ENCODE results near the gene SCNN1B.
A peak's percentile ranks its signal among the peaks of the same experiment; 100 is the strongest.
"Not testable (repeated sequence)": the region's sequence is repeated elsewhere in the genome, so short reads cannot be mapped to it uniquely, and the experiment has no call there.

The SCNN1B gene

GRCh38 chr16:23362460-23363317 lies 60.6 kb downstream of the SCNN1B start:
- TF ChIP-seq POLR2A (IDR thresholded peaks at IDR 0.05; ENCODE audit: low read depth, low read length) = no peak
- TF ChIP-seq POLR2AphosphoS5 (IDR thresholded peaks at IDR 0.05; ENCODE audit: low read depth, low read length) = no peak
- TF ChIP-seq TAF1 (IDR thresholded peaks at IDR 0.05; ENCODE audit: borderline replicate concordance, low read depth, low read length) = no peak
- DNase-seq (ENCODE audit: insufficient read length) (no peak), FAIRE-seq (no peak)

DNA sequence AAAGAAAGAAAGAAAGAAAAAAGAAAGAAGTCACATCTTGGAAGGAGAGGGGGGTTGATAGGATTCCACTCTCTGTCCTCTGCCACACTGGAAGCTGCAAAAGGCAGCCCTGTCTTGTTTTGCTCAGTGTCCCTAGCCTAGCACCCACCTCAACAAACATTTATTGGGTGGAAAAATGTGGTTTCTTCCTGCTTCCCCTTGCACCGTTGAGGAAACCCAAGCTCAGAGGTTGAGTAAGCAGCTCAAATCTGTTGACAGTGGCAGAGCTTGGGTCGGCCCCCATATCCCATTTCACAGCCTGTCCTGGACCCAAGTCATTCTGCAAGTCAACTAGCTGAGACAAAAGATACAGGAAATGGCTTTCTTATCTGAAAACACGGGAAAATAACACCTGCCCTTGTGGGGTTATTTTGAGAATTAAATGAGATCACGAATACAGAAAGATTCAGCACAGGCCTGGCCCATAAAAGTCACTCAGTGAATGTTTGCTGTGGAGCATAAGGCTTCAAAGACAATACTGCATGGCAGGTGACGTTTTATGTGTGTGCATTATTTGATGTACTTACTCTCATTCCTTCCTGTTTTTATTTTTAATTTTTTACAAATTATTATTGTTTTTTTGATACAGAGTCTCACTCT lies 63.6 kb downstream of the SCNN1B start:
- FAIRE-seq (peak; percentile 85), DNase-seq (ENCODE audit: insufficient read length) (no peak)
- TF ChIP-seq TAF1 (IDR thresholded peaks at IDR 0.05; ENCODE audit: borderline replicate concordance, low read depth, low read length) (no peak), POLR2A (IDR thresholded peaks at IDR 0.05; ENCODE audit: low read depth, low read length) (no peak), POLR2AphosphoS5 (IDR thresholded peaks at IDR 0.05; ENCODE audit: low read depth, low read length) (no peak)

DNA sequence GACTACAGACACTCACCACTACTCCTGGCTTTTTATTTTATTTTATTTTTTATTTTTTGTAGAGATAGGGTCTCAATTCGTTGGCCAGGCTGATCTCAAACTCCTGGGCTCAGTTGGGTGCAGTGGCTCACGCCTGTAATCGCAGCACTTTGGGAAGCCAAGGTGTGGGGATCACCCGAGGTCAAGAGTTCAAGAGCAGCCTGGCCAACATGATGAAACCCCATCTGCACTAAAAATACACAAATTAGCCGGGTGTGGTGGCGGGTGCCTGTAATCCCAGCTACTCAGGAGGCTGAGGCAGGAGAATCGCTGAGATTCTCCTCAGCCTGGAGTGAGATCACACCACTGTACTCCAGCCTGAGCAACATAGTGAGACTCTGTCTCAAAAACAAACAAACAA lies 64.2 kb downstream of the SCNN1B start:
- not testable (repeated sequence) for DNase-seq (ENCODE audit: insufficient read length); FAIRE-seq

DNA sequence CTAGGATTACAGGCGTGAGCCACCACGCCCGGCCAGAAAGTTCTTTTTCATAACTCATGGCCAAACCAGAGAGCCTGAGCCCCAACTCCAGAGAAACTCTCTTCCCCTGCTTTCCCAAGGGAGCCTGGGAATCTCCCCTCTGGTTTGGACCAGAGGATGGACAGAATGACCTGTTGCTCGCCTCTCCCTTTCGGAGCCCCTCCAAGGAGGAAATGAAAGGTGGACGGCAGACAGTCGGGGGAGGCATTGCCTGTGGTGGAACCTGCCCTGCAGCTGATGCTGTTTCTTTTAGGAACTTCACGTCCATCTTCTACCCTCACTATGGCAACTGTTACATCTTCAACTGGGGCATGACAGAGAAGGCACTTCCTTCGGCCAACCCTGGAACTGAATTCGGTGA lies 65.5 kb downstream of the SCNN1B start:
- DNase-seq (ENCODE audit: insufficient read length) = no peak
- TF ChIP-seq TAF1 (IDR thresholded peaks at IDR 0.05; ENCODE audit: borderline replicate concordance, low read depth, low read length) (no peak), POLR2A (IDR thresholded peaks at IDR 0.05; ENCODE audit: low read depth, low read length) (no peak), POLR2AphosphoS5 (IDR thresholded peaks at IDR 0.05; ENCODE audit: low read depth, low read length) (no peak)
- FAIRE-seq = no peak

DNA sequence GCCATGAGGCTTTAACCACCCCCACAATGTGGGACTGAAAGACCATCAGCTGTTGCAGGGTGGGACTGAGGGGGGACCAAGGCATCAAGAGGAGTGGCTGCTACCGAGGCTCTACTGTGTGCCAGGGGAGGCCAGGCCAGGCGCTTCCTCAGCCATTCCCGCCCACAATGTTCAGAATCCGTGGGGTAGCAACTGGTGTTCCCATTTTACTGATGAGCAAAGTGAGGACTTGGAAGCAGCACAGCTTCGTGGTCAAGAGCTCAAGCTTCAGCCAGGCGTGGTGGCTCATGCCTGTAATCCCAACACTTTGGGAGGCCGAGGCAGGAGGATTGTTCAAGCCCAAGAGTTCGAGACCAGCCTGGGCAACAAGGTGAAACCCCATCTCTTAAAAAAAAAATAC lies 65.9 kb downstream of the SCNN1B start:
- no peak for FAIRE-seq

GRCh38 chr16:23368469-23368868 lies 66.4 kb downstream of the SCNN1B start:
- TF ChIP-seq TAF1 (IDR thresholded peaks at IDR 0.05; ENCODE audit: borderline replicate concordance, low read depth, low read length) (no peak), POLR2A (IDR thresholded peaks at IDR 0.05; ENCODE audit: low read depth, low read length) (no peak), POLR2AphosphoS5 (IDR thresholded peaks at IDR 0.05; ENCODE audit: low read depth, low read length) (no peak)
- FAIRE-seq = no peak

More for the DNA sequence above, 65.9 kb downstream of the SCNN1B start:
- TF ChIP-seq TAF1 (IDR thresholded peaks at IDR 0.05; ENCODE audit: borderline replicate concordance, low read depth, low read length) = no peak
- no peak for TF ChIP-seq POLR2AphosphoS5 (IDR thresholded peaks at IDR 0.05; ENCODE audit: low read depth, low read length)
- no peak for TF ChIP-seq POLR2A (IDR thresholded peaks at IDR 0.05; ENCODE audit: low read depth, low read length)
- DNase-seq (ENCODE audit: insufficient read length) = no peak

GRCh38 chr16:23369416-23369815 lies 67.3 kb downstream of the SCNN1B start:
- FAIRE-seq (no peak), DNase-seq (ENCODE audit: insufficient read length) (no peak)
- TF ChIP-seq TAF1 (IDR thresholded peaks at IDR 0.05; ENCODE audit: borderline replicate concordance, low read depth, low read length) (no peak), POLR2A (IDR thresholded peaks at IDR 0.05; ENCODE audit: low read depth, low read length) (no peak), POLR2AphosphoS5 (IDR thresholded peaks at IDR 0.05; ENCODE audit: low read depth, low read length) (no peak)

More at GRCh38 chr16:23368469-23368868, 66.4 kb downstream of the SCNN1B start:
- DNase-seq (ENCODE audit: insufficient read length) = no peak

DNA sequence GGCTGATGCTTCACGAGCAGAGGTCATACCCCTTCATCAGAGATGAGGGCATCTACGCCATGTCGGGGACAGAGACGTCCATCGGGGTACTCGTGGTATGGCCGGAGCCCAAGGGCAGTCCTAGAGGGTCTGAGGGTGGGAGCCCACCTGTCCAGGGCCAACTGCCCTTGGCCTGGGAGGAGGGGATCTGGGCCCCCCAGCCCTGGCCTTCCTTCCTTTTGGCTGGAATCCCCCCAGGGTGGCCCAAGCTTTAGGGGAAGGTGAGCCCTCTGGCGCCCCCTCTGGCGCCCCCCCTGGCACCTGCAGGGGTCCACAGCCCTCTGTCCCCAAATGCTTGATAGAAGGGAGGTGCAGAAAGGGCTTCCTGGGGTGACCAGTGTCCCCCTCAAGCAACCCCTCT lies 69.3 kb downstream of the SCNN1B start:
- FAIRE-seq (no peak), DNase-seq (ENCODE audit: insufficient read length) (no peak)
- TF ChIP-seq POLR2AphosphoS5 (IDR thresholded peaks at IDR 0.05; ENCODE audit: low read depth, low read length) (no peak), POLR2A (IDR thresholded peaks at IDR 0.05; ENCODE audit: low read depth, low read length) (no peak), TAF1 (IDR thresholded peaks at IDR 0.05; ENCODE audit: borderline replicate concordance, low read depth, low read length) (no peak)

DNA sequence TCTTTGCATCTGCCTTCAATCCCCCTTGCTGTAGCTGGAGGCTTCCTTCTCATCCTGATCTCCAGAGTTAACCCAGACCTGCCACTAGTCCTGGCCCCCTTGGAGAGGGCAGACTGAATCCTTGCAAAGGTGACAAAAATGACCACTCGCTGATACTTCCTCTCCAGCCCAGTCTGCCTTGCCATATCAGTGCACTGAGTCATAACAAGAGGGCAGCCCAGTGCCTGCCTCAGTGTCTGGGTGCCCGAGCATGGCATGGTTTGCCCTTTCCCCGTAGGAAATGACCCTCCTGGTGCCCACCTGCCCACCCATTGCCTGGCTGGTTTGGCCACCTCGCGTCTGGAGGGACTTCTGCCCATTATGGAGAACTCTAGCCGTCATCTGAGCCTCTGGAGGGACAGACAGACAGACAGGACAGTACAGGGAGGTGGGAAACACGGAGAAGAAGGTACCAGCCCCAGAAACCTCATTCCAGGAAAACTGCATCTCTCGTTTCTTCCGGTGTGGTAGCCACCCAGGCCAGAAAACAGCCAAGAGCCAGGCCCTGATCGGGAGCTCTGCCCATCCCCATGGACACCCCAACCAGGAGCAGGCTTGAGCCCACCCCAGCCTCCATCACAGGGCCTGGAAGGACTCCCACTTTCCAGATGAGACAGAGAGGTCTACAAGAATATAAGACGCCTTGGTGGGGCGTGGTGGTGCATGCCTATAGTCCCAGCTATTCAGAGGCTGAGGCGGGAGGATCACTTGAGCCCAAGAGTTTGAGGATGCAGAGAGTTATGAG lies 71.5 kb downstream of the SCNN1B start:
- FAIRE-seq = no peak
- TF ChIP-seq POLR2A (IDR thresholded peaks at IDR 0.05; ENCODE audit: low read depth, low read length) (no peak), TAF1 (IDR thresholded peaks at IDR 0.05; ENCODE audit: borderline replicate concordance, low read depth, low read length) (no peak), POLR2AphosphoS5 (IDR thresholded peaks at IDR 0.05; ENCODE audit: low read depth, low read length) (no peak)
- DNase-seq (ENCODE audit: insufficient read length) = no peak

DNA sequence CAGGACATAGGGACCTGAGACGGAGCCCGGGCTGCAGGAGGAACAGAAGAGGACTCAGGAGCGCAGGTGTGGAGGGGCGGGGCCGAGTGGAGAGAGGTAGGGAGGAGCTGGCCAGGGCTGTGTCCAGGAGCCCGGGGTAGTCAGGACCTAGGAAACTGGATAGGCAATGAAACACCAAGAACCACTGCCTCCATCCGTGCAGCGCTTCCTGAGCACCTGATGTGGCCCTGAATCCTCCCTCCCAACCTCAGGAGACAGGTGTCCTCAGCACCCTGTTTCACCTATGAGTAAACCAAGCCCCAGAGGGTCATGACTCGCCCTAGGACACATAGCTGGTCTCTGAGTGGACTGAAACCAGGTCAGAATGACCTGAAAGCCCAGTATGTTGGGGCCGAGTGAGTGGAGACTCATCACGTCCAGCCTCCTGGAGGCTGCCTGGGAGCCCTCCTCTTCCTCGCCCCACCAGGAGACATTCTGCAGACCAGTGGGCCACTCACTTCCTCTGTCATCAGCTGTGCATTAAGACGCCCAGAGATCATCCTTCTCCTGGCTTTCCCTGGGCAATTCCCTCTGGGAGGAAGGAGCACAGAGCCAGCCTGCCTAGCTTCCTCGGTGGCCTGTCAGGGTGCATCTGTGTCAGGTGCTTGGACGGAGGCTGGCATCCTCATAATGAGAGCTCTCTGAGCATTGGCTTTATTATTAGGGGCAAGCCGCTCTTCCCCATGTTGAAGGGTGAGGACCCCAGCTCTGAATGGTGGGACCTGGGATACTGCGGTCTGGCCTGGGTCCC lies 72.8 kb downstream of the SCNN1B start:
- DNase-seq (ENCODE audit: insufficient read length) = no peak
- FAIRE-seq = no peak
- no peak for TF ChIP-seq TAF1 (IDR thresholded peaks at IDR 0.05; ENCODE audit: borderline replicate concordance, low read depth, low read length)
- no peak for TF ChIP-seq POLR2A (IDR thresholded peaks at IDR 0.05; ENCODE audit: low read depth, low read length)

DNA sequence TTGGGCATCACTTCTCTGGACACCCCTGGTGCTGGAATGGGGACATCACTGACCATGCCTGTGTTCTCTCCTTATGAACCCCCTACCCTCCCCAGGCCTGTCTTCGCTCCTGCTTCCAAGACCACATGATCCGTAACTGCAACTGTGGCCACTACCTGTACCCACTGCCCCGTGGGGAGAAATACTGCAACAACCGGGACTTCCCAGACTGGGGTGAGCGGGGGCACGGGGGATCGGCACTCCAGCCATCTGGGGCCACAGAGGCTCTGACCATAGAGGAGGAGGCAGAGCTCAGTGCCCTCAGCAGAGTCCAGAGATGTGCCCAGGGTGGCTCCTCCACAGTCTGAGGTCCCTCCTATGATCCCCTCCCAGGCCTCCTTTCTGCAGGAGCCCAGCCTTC lies 73.5 kb downstream of the SCNN1B start:
- no peak for DNase-seq (ENCODE audit: insufficient read length)
- no peak for TF ChIP-seq POLR2AphosphoS5 (IDR thresholded peaks at IDR 0.05; ENCODE audit: low read depth, low read length)
- FAIRE-seq = no peak

All from GM12892 (cell line).